HepG2 (cell line): ENCODE data around the gene OTOGL.

Experiments
- ATF7 ChIP-seq, 2 experiments: fragments of 450-650 bp in 1 of 2; sonication (generic) in 1 of 2; formaldehyde crosslinking in 1 of 2; IDR thresholded peaks; 2 replicates each; pipeline versions ENCODE4 v1.4.0 to v1.6.1; 2016 to 2020; ENCODE audit warnings: antibody characterized with exemption in 1 of 2, mild to moderate bottlenecking in 1 of 2, missing genetic modification reagents in 1 of 2
- NFRKB ChIP-seq: fragments of 450-650 bp; IDR thresholded peaks from 2 replicates; pipeline ENCODE4 v1.6.1; 2017
- POLR2A ChIP-seq, 2 experiments: IDR thresholded peaks; 2 replicates each; pipeline ENCODE4 v1.6.1; 2011; ENCODE audit warnings: low read depth in 2 of 2, low read length in 2 of 2, mild to moderate bottlenecking in 1 of 2, moderate library complexity in 1 of 2; ENCODE audit not compliant: insufficient read depth in 1 of 2
- SMARCC2 ChIP-seq: fragments of 450-650 bp; IDR thresholded peaks from 2 replicates; pipeline ENCODE4 v1.6.1; 2017; ENCODE audit warnings: antibody characterized with exemption, mild to moderate bottlenecking
- ZNF333 ChIP-seq: sonication (generic); formaldehyde crosslinking; IDR thresholded peaks from 2 replicates; pipeline ENCODE4 v1.4.0; 2020; ENCODE audit warnings: mild to moderate bottlenecking, missing genetic modification reagents, borderline replicate concordance

GRCh38 chr12:80192087-80192486 is 92.8 kb downstream of the OTOGL start:
- TF ChIP-seq SMARCC2, result no peak
- no peak for TF ChIP-seq ZNF333 (CRISPR knock-in tag)
- TF ChIP-seq POLR2A (IDR thresholded peaks at IDR 0.05; ENCODE audit: insufficient read depth in 1 of 2, low read depth in 2 of 2, low read length in 2 of 2), result no peak
- no peak for TF ChIP-seq NFRKB
- TF ChIP-seq ATF7 (IDR thresholded peaks at IDR 0.05), result no peak
- TF ChIP-seq ATF7 (CRISPR knock-in tag; IDR thresholded peaks at IDR 0.05), result no peak
